Panc1 (cell line): Measurements from ENCODE around the gene SEC22C. TPM values are rescaled to one million over a fixed set of nuclear protein-coding genes. Genes with fewer than 3 reads are reported as not detected.
A peak's percentile ranks its signal among the peaks of the same experiment; 100 is the strongest.

Source experiments
- ATAC-seq: fragments of 200-7000 bp; cut with Tn5 transposase; 2 replicates; pipeline ENCODE4 v1.9.1; 2020; ENCODE audit warnings: mild to moderate bottlenecking, moderate library complexity
- BruUV-seq: library from RNA; stranded (reverse); fragments of 400-500 nt; replicated peaks from 2 replicates; lab custom pipeline; 2021; lab: Mats Ljungman, UMichigan
- CTCF ChIA-PET: fragments of 300-600 bp; sonication (Branson Sonifier 250); formaldehyde crosslinking; loops from one replicate; lab custom pipeline; 2022; ENCODE audit warnings: antibody characterized with exemption; lab: Charles Lee
- POLR2A ChIA-PET: fragments of 300-600 bp; sonication (Branson Sonifier 250); formaldehyde crosslinking; loops from one replicate; lab custom pipeline; 2022; ENCODE audit warnings: antibody characterized with exemption; lab: Charles Lee
- DNase-seq: peaks from one replicate; pipeline ENCODE4 v3.0.0-alpha.2; 2010; ENCODE audit warnings: low read depth, low spot score
- H3K27ac ChIP-seq: 2 replicates; pipeline ENCODE4 v1.5.1; 2011; ENCODE audit warnings: mild to moderate bottlenecking, low read length, inconsistent platforms
- H3K27me3 ChIP-seq: fragments of 200-500 bp; sonication (Bioruptor generic); 2 replicates; pipeline ENCODE4 v1.6.0; 2014; ENCODE audit warnings: low read length, inconsistent platforms; ENCODE audit not compliant: control insufficient read depth, insufficient read depth
- H3K36me3 ChIP-seq: fragments of 200-500 bp; sonication (Bioruptor generic); 2 replicates; pipeline ENCODE4 v1.5.1; 2014; ENCODE audit warnings: inconsistent platforms, mild to moderate bottlenecking, low read length, moderate library complexity; ENCODE audit not compliant: control insufficient read depth, insufficient read depth
- H3K4me1 ChIP-seq: 2 replicates; pipeline ENCODE4 v1.5.1; 2011; ENCODE audit warnings: inconsistent platforms, mild to moderate bottlenecking, low read length, moderate library complexity; ENCODE audit not compliant: control insufficient read depth, insufficient read depth
- H3K4me3 ChIP-seq, 2 experiments: 2 replicates each; pipeline ENCODE4 v1.5.1; 2011 to 2012; ENCODE audit warnings: low read depth in 2 of 2, low read length in 2 of 2, mild to moderate bottlenecking in 2 of 2, inconsistent platforms in 1 of 2, moderate library complexity in 1 of 2
- H3K9me3 ChIP-seq: fragments of 200-500 bp; sonication (Bioruptor generic); 2 replicates; pipeline ENCODE4 v1.5.1; 2014; ENCODE audit warnings: low read depth, mild to moderate bottlenecking, inconsistent platforms, low read length, moderate library complexity; ENCODE audit not compliant: control insufficient read depth, insufficient read depth
- CTCF ChIP-seq: fragments of 450-650 bp; IDR thresholded peaks from 2 replicates; pipeline ENCODE4 v1.5.1; 2017; ENCODE audit warnings: mild to moderate bottlenecking
- POLR2AphosphoS5 ChIP-seq: IDR thresholded peaks from 2 replicates; pipeline ENCODE4 v1.6.1; 2012; ENCODE audit warnings: mild to moderate bottlenecking, low read depth, low read length, moderate library complexity
- REST ChIP-seq, 2 experiments: IDR thresholded peaks; 2 replicates each; pipeline ENCODE4 v1.6.1; 2011 to 2012; ENCODE audit warnings: low read depth in 2 of 2, control low read depth in 1 of 2, low read length in 1 of 2, mild to moderate bottlenecking in 1 of 2, moderate library complexity in 1 of 2; ENCODE audit not compliant: insufficient read depth in 1 of 2
- SIN3A ChIP-seq: IDR thresholded peaks from 2 replicates; pipeline ENCODE4 v1.6.1; 2012; ENCODE audit warnings: low read depth, mild to moderate bottlenecking, low read length, moderate library complexity, borderline replicate concordance; ENCODE audit not compliant: insufficient read depth
- TCF7L2 ChIP-seq: IDR thresholded peaks from 2 replicates; pipeline ENCODE4 v1.6.1; 2011; ENCODE audit warnings: mild to moderate bottlenecking, low read depth, low read length, inconsistent platforms
- in situ Hi-C: cut with HindIII; loops from 2 replicates; pipeline ENCODE4 v1.10.0; 2016; ENCODE audit warnings: low sequenced_read_pairs, low pct_unique_long_range_greater_than_20kb
- intact Hi-C: fragments of 100-400 bp; cut with micrococcal nuclease; formaldehyde crosslinking; loops from one replicate; pipeline ENCODE4 v1.10.0; 2022; ENCODE audit not compliant: unreplicated experiment
- total RNA-seq: library from RNA; stranded (reverse); gene quantifications from one replicate; pipeline ENCODE4 v1.2.1, GENCODE V29; 2021; ENCODE audit not compliant: unreplicated experiment

Gene SEC22C
- total RNA-seq, 1 experiment from 2014 or later: 45.9 TPM

- no peak overlapping the region for H3K27ac ChIP-seq
- intact Hi-C loops (no loop called here), in situ Hi-C loops (no loop called here)
- no peak for TF ChIP-seq REST (IDR thresholded peaks at IDR 0.05; ENCODE audit: insufficient read depth in 1 of 2, low read depth in 2 of 2, low read length in 1 of 2)
- no peak for TF ChIP-seq SIN3A
- TF ChIP-seq POLR2AphosphoS5: no peak
- TF ChIP-seq TCF7L2: no peak
- TF ChIP-seq CTCF: no peak
- BruUV-seq: no TSS peak
- ATAC-seq (no peak), DNase-seq (no peak)
- H3K4me3 ChIP-seq: no peak overlapping the region
- ChIA-PET CTCF (no interaction called here), POLR2A (no interaction called here)
- no peaks in the 10 kb centered on the region for H3K36me3 ChIP-seq
- peaks cover 2% of the 10 kb centered on the region; the same call in 1 of the 2 replicates for H3K4me1 ChIP-seq
- H3K9me3 ChIP-seq: peaks cover 3% of the 10 kb centered on the region; the same call in 1 of the 2 replicates
- no peaks in the 10 kb centered on the region for H3K27me3 ChIP-seq
These were observed 6.5 kb downstream of the SEC22C start for GRCh38 chr3:42575137-42575741.

GRCh38 chr3:42572278-42572677 is 9.5 kb downstream of the SEC22C start:
- DNase-seq (no peak), ATAC-seq (peak; percentile 89)
- peaks cover 3% of the 10 kb centered on the region; the same call in 1 of the 2 replicates for H3K9me3 ChIP-seq
- H3K36me3 ChIP-seq: peaks cover 3% of the 10 kb centered on the region; the same call in 1 of the 2 replicates
- ChIA-PET POLR2A (no interaction called here), CTCF (interaction anchor here (0.6 kb wide), 1 partner anchor 33 kb away, joined by 10 read pairs; no protein-coding TSS in a partner anchor)
- H3K4me3 ChIP-seq: no peak overlapping the region
- intact Hi-C loops: no loop called here
- in situ Hi-C loops: no loop called here
- no peaks in the 10 kb centered on the region for H3K27me3 ChIP-seq
- no TSS peak for BruUV-seq
- H3K27ac ChIP-seq: no peak overlapping the region
- TF ChIP-seq SIN3A (no peak), TCF7L2 (no peak), REST (IDR thresholded peaks at IDR 0.05; ENCODE audit: insufficient read depth in 1 of 2, low read depth in 2 of 2, low read length in 1 of 2) (no peak), POLR2AphosphoS5 (no peak), CTCF (peak; percentile 73)
- no peaks in the 10 kb centered on the region for H3K4me1 ChIP-seq
